Fibroblast of lung (primary cell): Measurements from ENCODE around the gene CYB561A3.

ENCODE experiments used
- EZH2 ChIP-seq: IDR thresholded peaks from 2 replicates; pipeline ENCODE4 v1.5.1; 2012; ENCODE audit warnings: low read length, control low read depth, mild to moderate bottlenecking; ENCODE audit errors: missing control alignments
- TF ChIP-seq, protein P1 (sequence below), 2 donors: IDR thresholded peaks in 1 of 2; conservative IDR thresholded peaks in 1 of 2; 1 replicate in 1 of 2; 2 replicates in 1 of 2; pipeline ENCODE4 v1.5.1; 2011 to 2012; ENCODE audit warnings: low read length in 2 of 2, control low read depth in 1 of 2, inconsistent platforms in 1 of 2, low read depth in 1 of 2, mild to moderate bottlenecking in 1 of 2

DNA sequence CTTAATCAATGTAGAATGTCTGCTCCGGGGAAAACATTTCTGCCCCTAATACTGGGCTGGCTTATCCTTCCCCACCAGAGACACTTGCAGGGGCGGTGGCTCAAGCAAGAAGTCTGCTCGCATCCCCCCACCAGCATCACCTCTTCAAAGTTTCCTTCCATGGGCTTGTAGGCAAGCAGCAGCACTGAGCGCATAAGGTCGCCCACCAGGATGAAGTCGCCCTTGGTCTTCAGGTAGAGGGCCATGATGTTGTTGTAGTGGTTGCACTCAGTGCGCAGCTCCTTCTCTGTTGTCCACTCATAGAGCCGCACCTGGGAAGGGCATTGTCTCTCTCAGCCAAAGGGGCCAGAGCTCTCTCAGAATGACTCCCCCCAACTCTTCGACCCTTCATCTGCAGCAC, 58.0 kb downstream of the CYB561A3 start:
- TF ChIP-seq, protein P1, sequence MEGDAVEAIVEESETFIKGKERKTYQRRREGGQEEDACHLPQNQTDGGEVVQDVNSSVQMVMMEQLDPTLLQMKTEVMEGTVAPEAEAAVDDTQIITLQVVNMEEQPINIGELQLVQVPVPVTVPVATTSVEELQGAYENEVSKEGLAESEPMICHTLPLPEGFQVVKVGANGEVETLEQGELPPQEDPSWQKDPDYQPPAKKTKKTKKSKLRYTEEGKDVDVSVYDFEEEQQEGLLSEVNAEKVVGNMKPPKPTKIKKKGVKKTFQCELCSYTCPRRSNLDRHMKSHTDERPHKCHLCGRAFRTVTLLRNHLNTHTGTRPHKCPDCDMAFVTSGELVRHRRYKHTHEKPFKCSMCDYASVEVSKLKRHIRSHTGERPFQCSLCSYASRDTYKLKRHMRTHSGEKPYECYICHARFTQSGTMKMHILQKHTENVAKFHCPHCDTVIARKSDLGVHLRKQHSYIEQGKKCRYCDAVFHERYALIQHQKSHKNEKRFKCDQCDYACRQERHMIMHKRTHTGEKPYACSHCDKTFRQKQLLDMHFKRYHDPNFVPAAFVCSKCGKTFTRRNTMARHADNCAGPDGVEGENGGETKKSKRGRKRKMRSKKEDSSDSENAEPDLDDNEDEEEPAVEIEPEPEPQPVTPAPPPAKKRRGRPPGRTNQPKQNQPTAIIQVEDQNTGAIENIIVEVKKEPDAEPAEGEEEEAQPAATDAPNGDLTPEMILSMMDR (conservative IDR thresholded peaks at IDR 0.05 in 1 of 2, IDR thresholded peaks at IDR 0.05 in 1 of 2; ENCODE audit: low read depth in 1 of 2, low read length in 2 of 2) = no peak
- TF ChIP-seq EZH2 = no peak
